ENCODE results near the gene FAH. TPM values are rescaled to one million over a fixed set of nuclear protein-coding genes. Genes with fewer than 3 reads are reported as not detected.

FAH gene
- total RNA-seq, 1 donor from 2014 or later = 6.2 TPM

DNA sequence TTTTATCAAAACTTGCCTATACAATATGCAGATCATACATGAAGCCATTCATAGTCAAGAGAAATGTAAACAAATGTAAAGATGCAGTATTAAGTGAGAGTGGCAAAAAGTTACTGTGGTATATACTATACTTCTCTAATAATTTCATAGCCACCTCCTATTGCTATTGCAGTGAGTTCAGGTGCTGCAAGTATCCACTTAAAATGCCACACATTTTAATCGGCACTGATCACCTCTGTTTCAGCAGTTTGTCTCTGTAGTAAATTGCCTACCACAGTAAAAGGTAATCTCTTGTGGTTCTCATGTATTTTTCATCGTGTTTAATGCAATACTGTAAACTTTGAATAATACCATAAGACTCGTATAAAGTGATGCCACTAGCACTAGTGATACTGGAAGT is 20.4 kb upstream of the FAH start:
- no peaks in the 10 kb centered on the region for H3K4me1 Mint-ChIP-seq (ENCODE audit: unreplicated experiment)
- TF ChIP-seq, protein P1, sequence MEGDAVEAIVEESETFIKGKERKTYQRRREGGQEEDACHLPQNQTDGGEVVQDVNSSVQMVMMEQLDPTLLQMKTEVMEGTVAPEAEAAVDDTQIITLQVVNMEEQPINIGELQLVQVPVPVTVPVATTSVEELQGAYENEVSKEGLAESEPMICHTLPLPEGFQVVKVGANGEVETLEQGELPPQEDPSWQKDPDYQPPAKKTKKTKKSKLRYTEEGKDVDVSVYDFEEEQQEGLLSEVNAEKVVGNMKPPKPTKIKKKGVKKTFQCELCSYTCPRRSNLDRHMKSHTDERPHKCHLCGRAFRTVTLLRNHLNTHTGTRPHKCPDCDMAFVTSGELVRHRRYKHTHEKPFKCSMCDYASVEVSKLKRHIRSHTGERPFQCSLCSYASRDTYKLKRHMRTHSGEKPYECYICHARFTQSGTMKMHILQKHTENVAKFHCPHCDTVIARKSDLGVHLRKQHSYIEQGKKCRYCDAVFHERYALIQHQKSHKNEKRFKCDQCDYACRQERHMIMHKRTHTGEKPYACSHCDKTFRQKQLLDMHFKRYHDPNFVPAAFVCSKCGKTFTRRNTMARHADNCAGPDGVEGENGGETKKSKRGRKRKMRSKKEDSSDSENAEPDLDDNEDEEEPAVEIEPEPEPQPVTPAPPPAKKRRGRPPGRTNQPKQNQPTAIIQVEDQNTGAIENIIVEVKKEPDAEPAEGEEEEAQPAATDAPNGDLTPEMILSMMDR (IDR thresholded peaks at IDR 0.05; ENCODE audit: unreplicated experiment) = no peak
- H3K4me3 Mint-ChIP-seq (ENCODE audit: unreplicated experiment) = no peak overlapping the region
- peaks cover 6% of the 10 kb centered on the region for H3K36me3 Mint-ChIP-seq (ENCODE audit: low read depth, unreplicated experiment)
- H3K27ac Mint-ChIP-seq (ENCODE audit: unreplicated experiment) = no peak overlapping the region
- no peak for DNase-seq (ENCODE audit: low spot score)
- no peaks in the 10 kb centered on the region for H3K27me3 Mint-ChIP-seq (ENCODE audit: unreplicated experiment)
- no peaks in the 10 kb centered on the region for H3K9me3 Mint-ChIP-seq (ENCODE audit: unreplicated experiment)

DNA sequence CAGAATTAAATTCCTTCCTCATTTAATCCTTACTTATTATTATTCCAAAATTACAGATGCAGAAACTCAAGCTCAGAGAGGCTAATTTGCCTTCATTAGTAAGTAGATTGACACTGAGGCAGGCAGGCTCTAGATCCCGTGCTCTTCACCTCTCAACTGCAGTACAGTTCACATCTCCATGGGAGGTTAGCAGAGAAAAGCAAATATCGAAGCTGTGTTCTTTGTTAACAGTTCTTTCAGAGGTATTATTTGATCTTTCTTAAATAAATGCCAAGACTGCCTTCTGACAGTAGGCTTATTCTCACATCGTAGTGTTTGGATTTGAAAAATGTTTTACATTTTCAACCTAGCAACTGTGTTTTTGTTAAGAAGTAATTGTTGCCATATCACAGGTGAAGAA is 15.9 kb upstream of the FAH start:
- Mint-ChIP-seq H3K4me1 (ENCODE audit: unreplicated experiment) (peaks cover 13% of the 10 kb centered on the region), H3K9me3 (ENCODE audit: unreplicated experiment) (no peaks in the 10 kb centered on the region), H3K27ac (ENCODE audit: unreplicated experiment) (no peak overlapping the region), H3K27me3 (ENCODE audit: unreplicated experiment) (no peaks in the 10 kb centered on the region), H3K4me3 (ENCODE audit: unreplicated experiment) (no peak overlapping the region), H3K36me3 (ENCODE audit: low read depth, unreplicated experiment) (peaks cover 6% of the 10 kb centered on the region)
- TF ChIP-seq, protein P1 (IDR thresholded peaks at IDR 0.05; ENCODE audit: unreplicated experiment) = no peak
- no peak for DNase-seq (ENCODE audit: low spot score)

DNA sequence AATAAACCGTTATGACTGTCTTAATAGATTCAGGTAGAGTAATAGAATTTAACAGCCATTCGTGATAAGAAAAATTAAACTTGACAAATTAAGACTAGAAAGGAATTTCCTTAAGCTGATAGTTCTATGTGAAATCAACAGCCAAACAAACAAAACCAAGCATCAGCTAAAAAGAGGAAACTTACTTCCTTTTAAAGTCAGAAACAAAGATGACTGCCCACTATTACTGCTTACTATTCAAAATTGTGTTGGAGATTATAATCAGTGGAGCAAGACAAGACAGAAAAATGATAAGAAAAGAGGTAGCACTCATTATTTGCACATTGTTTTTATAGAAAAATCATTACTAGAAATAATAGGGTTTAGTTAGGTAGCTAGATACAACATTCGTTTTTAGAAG is 13.8 kb upstream of the FAH start:
- TF ChIP-seq, protein P1 (IDR thresholded peaks at IDR 0.05; ENCODE audit: unreplicated experiment) = no peak
- Mint-ChIP-seq H3K4me1 (ENCODE audit: unreplicated experiment) (peaks cover 13% of the 10 kb centered on the region), H3K9me3 (ENCODE audit: unreplicated experiment) (no peaks in the 10 kb centered on the region), H3K27ac (ENCODE audit: unreplicated experiment) (peak overlapping the region; percentile 87), H3K4me3 (ENCODE audit: unreplicated experiment) (no peak overlapping the region), H3K27me3 (ENCODE audit: unreplicated experiment) (no peaks in the 10 kb centered on the region), H3K36me3 (ENCODE audit: low read depth, unreplicated experiment) (peaks cover 6% of the 10 kb centered on the region)
- no peak for DNase-seq (ENCODE audit: low spot score)

DNA sequence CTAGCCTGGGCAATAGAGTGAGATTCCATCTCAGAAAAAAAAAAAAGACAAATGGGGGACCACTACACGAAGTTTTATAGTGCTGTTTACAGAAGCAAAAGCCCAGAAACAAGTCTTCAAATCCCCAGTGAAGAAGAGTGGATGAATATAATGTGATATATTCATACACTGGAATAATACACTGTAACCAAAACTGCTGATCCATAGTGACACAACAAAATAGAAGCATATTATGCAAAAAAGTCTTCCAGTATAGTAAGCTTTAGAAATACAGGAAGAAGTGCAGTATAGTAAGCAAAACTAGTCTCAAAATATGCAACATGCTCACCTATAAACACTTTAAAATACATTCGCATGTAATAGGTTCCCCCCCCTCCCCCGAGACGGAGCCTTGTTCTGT is 11.9 kb upstream of the FAH start:
- peaks cover 13% of the 10 kb centered on the region for H3K4me1 Mint-ChIP-seq (ENCODE audit: unreplicated experiment)
- no peaks in the 10 kb centered on the region for H3K9me3 Mint-ChIP-seq (ENCODE audit: unreplicated experiment)
- no peak for DNase-seq (ENCODE audit: low spot score)
- H3K4me3 Mint-ChIP-seq (ENCODE audit: unreplicated experiment) = no peak overlapping the region
- H3K27me3 Mint-ChIP-seq (ENCODE audit: unreplicated experiment) = no peaks in the 10 kb centered on the region
- H3K36me3 Mint-ChIP-seq (ENCODE audit: low read depth, unreplicated experiment) = no peaks in the 10 kb centered on the region
- no peak overlapping the region for H3K27ac Mint-ChIP-seq (ENCODE audit: unreplicated experiment)
- TF ChIP-seq, protein P1 (IDR thresholded peaks at IDR 0.05; ENCODE audit: unreplicated experiment) = no peak

DNA sequence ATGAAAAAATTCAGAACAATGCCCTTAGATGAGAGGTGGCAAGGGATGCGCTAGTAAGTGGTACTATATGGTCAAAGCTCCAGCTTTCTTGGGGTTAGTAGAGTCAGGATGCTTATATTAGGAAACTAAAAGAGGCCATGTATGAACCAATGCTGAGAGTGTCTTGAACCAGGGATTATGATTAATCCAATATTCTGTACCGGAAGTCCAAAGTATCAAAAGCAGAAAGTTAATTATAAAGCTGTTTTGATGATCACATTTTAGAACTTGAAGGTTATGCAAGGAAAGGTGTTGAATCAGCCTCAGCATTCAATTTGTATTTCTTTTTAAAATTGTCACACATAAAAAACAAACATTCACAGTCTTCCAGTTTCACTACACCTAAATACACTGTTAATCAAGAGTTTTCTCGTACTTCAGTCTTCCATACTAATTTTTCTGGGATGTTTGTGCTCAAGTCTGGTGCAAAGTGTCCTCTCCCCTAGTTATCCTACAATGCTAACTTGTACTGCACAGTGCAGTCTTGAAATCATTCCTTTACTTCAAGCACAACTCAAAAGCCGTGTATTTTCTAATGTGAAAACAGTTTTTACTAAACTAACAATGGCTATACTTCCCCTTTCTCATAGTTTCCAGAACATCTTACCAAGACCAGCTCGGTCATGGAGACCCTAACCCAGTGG is 10.7 kb upstream of the FAH start:
- Mint-ChIP-seq H3K4me3 (ENCODE audit: unreplicated experiment) (no peak overlapping the region), H3K36me3 (ENCODE audit: low read depth, unreplicated experiment) (no peaks in the 10 kb centered on the region), H3K27me3 (ENCODE audit: unreplicated experiment) (peaks cover 1% of the 10 kb centered on the region), H3K27ac (ENCODE audit: unreplicated experiment) (no peak overlapping the region), H3K9me3 (ENCODE audit: unreplicated experiment) (no peaks in the 10 kb centered on the region), H3K4me1 (ENCODE audit: unreplicated experiment) (peaks cover 13% of the 10 kb centered on the region)
- no peak for DNase-seq (ENCODE audit: low spot score)
- TF ChIP-seq, protein P1 (IDR thresholded peaks at IDR 0.05; ENCODE audit: unreplicated experiment) = no peak

Data from endothelial cell (in vitro differentiated cells).